ENCODE results near the gene NAA80. TPM values are rescaled to one million over a fixed set of nuclear protein-coding genes. Genes with fewer than 3 reads are reported as not detected.

The NAA80 gene
- total and polyA plus RNA-seq, 2 of the 8 experiments (the other 6 are each of a cell fraction or from before 2014, with no cell fraction given): 11.3 to 16.7 TPM

DNA sequence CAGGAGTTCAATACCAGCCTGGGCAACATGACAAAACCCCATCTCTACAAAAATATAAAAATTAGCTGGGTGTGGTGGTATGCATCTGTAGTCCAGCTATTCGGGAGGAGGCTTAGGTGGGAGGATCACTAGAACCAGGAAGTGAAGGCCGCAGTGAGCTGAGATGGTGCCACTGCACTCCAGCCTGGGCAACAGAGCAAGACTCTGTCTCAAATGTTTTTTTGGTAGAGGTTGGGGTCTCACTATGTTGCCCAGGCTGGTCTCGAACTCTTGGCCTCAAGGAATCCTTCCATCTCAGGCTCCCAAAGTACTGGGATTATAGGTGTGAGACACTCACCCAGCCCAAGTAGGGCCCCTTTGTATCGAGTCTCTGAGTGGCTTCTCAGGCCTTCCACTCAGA, 5.1 kb downstream of the NAA80 start:
- H2BK120ac ChIP-seq (replicated peaks; ENCODE audit: low read depth, low read length): no peak overlapping the region
- DNase-seq (ENCODE audit: low read depth in 1 of 2, low spot score in 2 of 2) (no peak), FAIRE-seq (no peak)
- H2AFZ ChIP-seq (ENCODE audit: low read length): no peak overlapping the region
- H3K79me2 ChIP-seq (ENCODE audit: control insufficient read depth in 1 of 2, insufficient read depth in 2 of 2, low read length in 2 of 2): peaks cover 0 to 15% of the 10 kb centered on the region in 2 experiments; a peak in 3 of 4 replicates
- WGBS, 2 experiments (ENCODE audit: extremely low coverage in 1 of 2, insufficient coverage in 1 of 2, insufficient read length in 1 of 2, insufficient replicate concordance in 2 of 2, low coverage in 1 of 2, low lambda C conversion rate in 2 of 2, missing lambda C conversion rate in 1 of 2): 85% methylated on average over 4 of the region's 4 CpGs; no CpG with 5 or more reads in 1 of the 2 experiments
- H3K79me1 ChIP-seq (ENCODE audit: low read depth, low read length): peaks cover 3% of the 10 kb centered on the region; the same call in 1 of the 2 replicates
- no peak overlapping the region for H3K18ac ChIP-seq (ENCODE audit: extremely low read depth, low read length)
- no peak overlapping the region for H2BK5ac ChIP-seq (ENCODE audit: low read depth, low read length)
- H3K4me3 ChIP-seq (ENCODE audit: extremely low read depth in 1 of 4, insufficient read depth in 2 of 4, low read depth in 3 of 4, low read length in 4 of 4): no peak overlapping the region
- no peak overlapping the region for H2BK20ac ChIP-seq (ENCODE audit: low read length)
- no peak overlapping the region for H3K9ac ChIP-seq (replicated peaks in 1 of 4; ENCODE audit: extremely low read depth in 1 of 4, low read depth in 3 of 4, low read length in 3 of 4)
- H3K23ac ChIP-seq (ENCODE audit: insufficient read length): no peak overlapping the region
- H2BK12ac ChIP-seq (ENCODE audit: low read depth, low read length): 0 out of 2 replicates have a peak overlapping the region, but pooled peaks have one; percentile 17
- H3K56ac ChIP-seq (replicated peaks; ENCODE audit: insufficient read length, low read depth, low read length): no peak overlapping the region
- ChIA-PET POLR2A (ENCODE audit: partially characterized antibody) (interaction anchor here (1.1 to 3.4 kb wide), 4 partner anchors 26 to 35 kb away, joined by 3 to 29 read pairs (median 10); partner anchors contain the start of genes HYAL2 and TUSC2), CTCF (ENCODE audit: partially characterized antibody) (interaction anchor here (0.5 to 3.4 kb wide), 5 partner anchors 8 to 394 kb away, joined by 3 to 15 read pairs (median 4); partner anchors contain the start of genes HYAL2 and LSMEM2)
- H2AK5ac ChIP-seq (ENCODE audit: low read depth, low read length): no peak overlapping the region
- no peak overlapping the region for H3K4ac ChIP-seq (replicated peaks; ENCODE audit: insufficient read length, low read depth, low read length)
- H3K9me3 ChIP-seq (ENCODE audit: insufficient read depth in 2 of 2, low read depth in 1 of 2, low read length in 1 of 2): no peaks in the 10 kb centered on the region
- H4K8ac ChIP-seq (ENCODE audit: extremely low read depth, insufficient read depth, low read length): no peak overlapping the region
- no peak overlapping the region for H4K91ac ChIP-seq (replicated peaks; ENCODE audit: insufficient read length, low read length)
- peaks cover 15% of the 10 kb centered on the region for H3K23me2 ChIP-seq (ENCODE audit: low read depth, low read length)
- no peak overlapping the region for H3K14ac ChIP-seq (ENCODE audit: insufficient read length)
- no peak overlapping the region for H3K27ac ChIP-seq (ENCODE audit: low read depth, low read length)
- peaks cover 0 to 11% (median 6%) of the 10 kb centered on the region in 4 experiments; a peak in 5 of 7 replicates for H3K4me1 ChIP-seq (replicated peaks in 1 of 4; ENCODE audit: control insufficient read depth in 3 of 4, insufficient read depth in 4 of 4, low read length in 3 of 4)
- no peak overlapping the region for H3K4me2 ChIP-seq (ENCODE audit: insufficient read depth in 1 of 2, low read depth in 2 of 2, low read length in 2 of 2)
- H3K27me3 ChIP-seq (replicated peaks in 1 of 4; ENCODE audit: control insufficient read depth in 3 of 4, extremely low read depth in 1 of 4, insufficient read depth in 3 of 4, low read length in 3 of 4): no peaks in the 10 kb centered on the region; a peak in 1 of 7 replicates
- peaks cover 4 to 12% (median 10%) of the 10 kb centered on the region in 4 experiments for H3K36me3 ChIP-seq (ENCODE audit: control insufficient read depth in 2 of 4, insufficient read depth in 4 of 4, low read length in 3 of 4)
- H4K5ac ChIP-seq (ENCODE audit: insufficient read length, low read depth, low read length): no peak overlapping the region
- H2BK15ac ChIP-seq (ENCODE audit: low read length): no peak overlapping the region
- H4K20me1 ChIP-seq (replicated peaks in 1 of 2; ENCODE audit: control insufficient read depth in 1 of 2, insufficient read depth in 2 of 2, low read length in 2 of 2): peaks cover 0 to 4% of the 10 kb centered on the region in 2 experiments
- TF ChIP-seq GABPA (IDR thresholded peaks at IDR 0.05; ENCODE audit: borderline replicate concordance, insufficient read depth, low read length) (no peak), JUN (IDR thresholded peaks at IDR 0.05; ENCODE audit: low read depth, low read length) (no peak), EGR1 (IDR thresholded peaks at IDR 0.05; ENCODE audit: borderline replicate concordance, low read depth, low read length) (no peak), SP4 (IDR thresholded peaks at IDR 0.05; ENCODE audit: low read length) (no peak), TEAD4 (IDR thresholded peaks at IDR 0.05; ENCODE audit: low read depth, low read length) (no peak)
- TF ChIP-seq, protein P1, sequence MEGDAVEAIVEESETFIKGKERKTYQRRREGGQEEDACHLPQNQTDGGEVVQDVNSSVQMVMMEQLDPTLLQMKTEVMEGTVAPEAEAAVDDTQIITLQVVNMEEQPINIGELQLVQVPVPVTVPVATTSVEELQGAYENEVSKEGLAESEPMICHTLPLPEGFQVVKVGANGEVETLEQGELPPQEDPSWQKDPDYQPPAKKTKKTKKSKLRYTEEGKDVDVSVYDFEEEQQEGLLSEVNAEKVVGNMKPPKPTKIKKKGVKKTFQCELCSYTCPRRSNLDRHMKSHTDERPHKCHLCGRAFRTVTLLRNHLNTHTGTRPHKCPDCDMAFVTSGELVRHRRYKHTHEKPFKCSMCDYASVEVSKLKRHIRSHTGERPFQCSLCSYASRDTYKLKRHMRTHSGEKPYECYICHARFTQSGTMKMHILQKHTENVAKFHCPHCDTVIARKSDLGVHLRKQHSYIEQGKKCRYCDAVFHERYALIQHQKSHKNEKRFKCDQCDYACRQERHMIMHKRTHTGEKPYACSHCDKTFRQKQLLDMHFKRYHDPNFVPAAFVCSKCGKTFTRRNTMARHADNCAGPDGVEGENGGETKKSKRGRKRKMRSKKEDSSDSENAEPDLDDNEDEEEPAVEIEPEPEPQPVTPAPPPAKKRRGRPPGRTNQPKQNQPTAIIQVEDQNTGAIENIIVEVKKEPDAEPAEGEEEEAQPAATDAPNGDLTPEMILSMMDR (IDR thresholded peaks at IDR 0.05; ENCODE audit: control extremely low read depth in 1 of 3, insufficient read depth in 1 of 3, low read depth in 1 of 3, low read length in 3 of 3): no peak

All from H1 (cell line).